ENCODE data around the gene CYP3A5. TPM values are rescaled to one million over a fixed set of nuclear protein-coding genes. Genes with fewer than 3 reads are reported as not detected.

Gene CYP3A5
- total RNA-seq, 1 donor from 2014 or later, result 3.7 TPM

- DNase-seq (ENCODE audit: low read depth), result peak; percentile 82
- FAIRE-seq, result no peak
- TF ChIP-seq CTCF (IDR thresholded peaks at IDR 0.05; ENCODE audit: insufficient read depth, low read length, severe bottlenecking), result peak; percentile 39
- H3K27me3 ChIP-seq (ENCODE audit: control insufficient read depth, insufficient read depth, low read length), result no peaks in the 10 kb centered on the region
- H3K4me3 ChIP-seq (ENCODE audit: low read depth, low read length), result peak within 1 kb of the TSS; percentile 73
- H3K36me3 ChIP-seq (ENCODE audit: control insufficient read depth, insufficient read depth, low read length), result peaks cover 8% of the 10 kb centered on the region
Observed at GRCh38 chr7:99616359-99617191, 63.2 kb downstream of the CYP3A5 start, which contains the start of gene ZSCAN25. ZSCAN25 (plus strand) TSS chr7:99616946; CDS start chr7:99619607, 2,661 bp downstream.

GRCh38 chr7:99615989-99616358 is 63.8 kb downstream of the CYP3A5 start:
- Histone ChIP-seq H3K36me3 (ENCODE audit: control insufficient read depth, insufficient read depth, low read length) (peaks cover 6% of the 10 kb centered on the region), H3K4me3 (ENCODE audit: low read depth, low read length) (no peak overlapping the region), H3K27me3 (ENCODE audit: control insufficient read depth, insufficient read depth, low read length) (no peaks in the 10 kb centered on the region)
- DNase-seq (ENCODE audit: low read depth) (no peak), FAIRE-seq (no peak)
- no peak for TF ChIP-seq CTCF (IDR thresholded peaks at IDR 0.05; ENCODE audit: insufficient read depth, low read length, severe bottlenecking)

GRCh38 chr7:99614495-99614894 is 65.3 kb downstream of the CYP3A5 start:
- no peak for TF ChIP-seq CTCF (IDR thresholded peaks at IDR 0.05; ENCODE audit: insufficient read depth, low read length, severe bottlenecking)

GRCh38 chr7:99607548-99607947 is 72.2 kb downstream of the CYP3A5 start:
- no peak for FAIRE-seq
- no peak for TF ChIP-seq CTCF (IDR thresholded peaks at IDR 0.05; ENCODE audit: insufficient read depth, low read length, severe bottlenecking)
- Histone ChIP-seq H3K4me3 (ENCODE audit: low read depth, low read length) (no peak overlapping the region), H3K27me3 (ENCODE audit: control insufficient read depth, insufficient read depth, low read length) (no peaks in the 10 kb centered on the region), H3K36me3 (ENCODE audit: control insufficient read depth, insufficient read depth, low read length) (no peaks in the 10 kb centered on the region)
- no peak for DNase-seq (ENCODE audit: low read depth)

More at GRCh38 chr7:99614495-99614894, 65.3 kb downstream of the CYP3A5 start:
- no peaks in the 10 kb centered on the region for H3K27me3 ChIP-seq (ENCODE audit: control insufficient read depth, insufficient read depth, low read length)
- H3K4me3 ChIP-seq (ENCODE audit: low read depth, low read length), result no peak overlapping the region
- DNase-seq (ENCODE audit: low read depth), result no peak
- H3K36me3 ChIP-seq (ENCODE audit: control insufficient read depth, insufficient read depth, low read length), result peaks cover 2% of the 10 kb centered on the region
- FAIRE-seq, result no peak

GRCh38 chr7:99606531-99606930 is 73.3 kb downstream of the CYP3A5 start:
- FAIRE-seq (no peak), DNase-seq (ENCODE audit: low read depth) (no peak)
- Histone ChIP-seq H3K36me3 (ENCODE audit: control insufficient read depth, insufficient read depth, low read length) (no peaks in the 10 kb centered on the region), H3K4me3 (ENCODE audit: low read depth, low read length) (no peak overlapping the region), H3K27me3 (ENCODE audit: control insufficient read depth, insufficient read depth, low read length) (no peaks in the 10 kb centered on the region)
- TF ChIP-seq CTCF (IDR thresholded peaks at IDR 0.05; ENCODE audit: insufficient read depth, low read length, severe bottlenecking), result no peak
